Measurements from ENCODE around the gene GPR158.

- TF ChIP-seq EZH2phosphoT487 (IDR thresholded peaks at IDR 0.05; ENCODE audit: borderline replicate concordance) (no peak), CTCF (conservative IDR thresholded peaks at IDR 0.05; ENCODE audit: low read length) (no peak)
Measured at GRCh38 chr10:25392132-25392531, 217.3 kb downstream of the GPR158 start.
